IMR-90 (cell line): Measurements from ENCODE around the gene KCNH5. TPM values are rescaled to one million over a fixed set of nuclear protein-coding genes. Genes with fewer than 3 reads are reported as not detected.

Source experiments
- ATAC-seq: fragments of 200-7000 bp; cut with Tn5 transposase; 2 replicates; pipeline ENCODE4 v1.9.1; 2020; ENCODE audit warnings: low read depth, mild to moderate bottlenecking, moderate library complexity
- BruUV-seq: library from RNA; stranded (reverse); fragments of 400-500 nt; replicated peaks from 2 replicates; lab custom pipeline; 2021; lab: Mats Ljungman, UMichigan
- CTCF ChIA-PET: fragments of 300-600 bp; formaldehyde crosslinking; extraction: SDS; loops from one replicate; lab custom pipeline; 2021; ENCODE audit warnings: antibody characterized with exemption; lab: Yijun Ruan, JAX
- POLR2A ChIA-PET: fragments of 300-600 bp; sonication (Branson Sonifier 250); formaldehyde crosslinking; loops from one replicate; lab custom pipeline; 2022; ENCODE audit warnings: antibody characterized with exemption; ENCODE audit not compliant: unreplicated experiment; lab: Charles Lee
- DNase-seq: peaks from one replicate; pipeline ENCODE4 v3.0.0; 2013
- H2AFZ ChIP-seq: replicated peaks from 2 replicates; pipeline ENCODE3; 2013; ENCODE audit warnings: low read length, mild to moderate bottlenecking; ENCODE audit not compliant: poor library complexity
- H2AK5ac ChIP-seq: 2 replicates; pipeline ENCODE4 v1.6.1; 2013; ENCODE audit warnings: low read depth, low read length, inconsistent platforms
- H2AK9ac ChIP-seq: replicated peaks from 2 replicates; pipeline ENCODE3; 2013; ENCODE audit warnings: mild to moderate bottlenecking, low read depth, low read length, moderate library complexity; ENCODE audit not compliant: poor library complexity
- H2BK120ac ChIP-seq: 2 replicates; pipeline ENCODE4 v1.6.1; 2013; ENCODE audit warnings: low read depth, low read length, inconsistent platforms
- H2BK15ac ChIP-seq: 3 replicates; pipeline ENCODE4 v1.6.1; 2013; ENCODE audit warnings: low read depth, low read length, inconsistent platforms
- H2BK20ac ChIP-seq: 2 replicates; pipeline ENCODE4 v1.6.1; 2013; ENCODE audit warnings: low read depth, mild to moderate bottlenecking, inconsistent platforms, low read length, moderate library complexity
- H2BK5ac ChIP-seq: 2 replicates; pipeline ENCODE4 v1.6.1; 2013; ENCODE audit warnings: mild to moderate bottlenecking, low read depth, low read length, inconsistent platforms; ENCODE audit not compliant: poor library complexity, severe bottlenecking
- H3K14ac ChIP-seq: replicated peaks from 2 replicates; pipeline ENCODE4 v1.6.1; 2013; ENCODE audit warnings: low read depth, low read length, inconsistent platforms
- H3K18ac ChIP-seq: 2 replicates; pipeline ENCODE4 v1.6.1; 2013; ENCODE audit warnings: low read depth, low read length, control low read depth
- H3K23ac ChIP-seq: 2 replicates; pipeline ENCODE4 v1.6.1; 2013; ENCODE audit warnings: low read depth, low read length, inconsistent platforms
- H3K27ac ChIP-seq: 2 replicates; pipeline ENCODE4 v1.5.1; 2013; ENCODE audit warnings: mild to moderate bottlenecking, control low read depth, low read length; ENCODE audit not compliant: insufficient read depth
- H3K27me3 ChIP-seq: 2 replicates; pipeline ENCODE4 v1.6.1; 2013; ENCODE audit warnings: low read length; ENCODE audit not compliant: control insufficient read depth, insufficient read depth
- H3K36me3 ChIP-seq: 2 replicates; pipeline ENCODE4 v1.6.1; 2013; ENCODE audit warnings: low read length, mixed read lengths; ENCODE audit not compliant: control insufficient read depth, insufficient read depth
- H3K4ac ChIP-seq: 2 replicates; pipeline ENCODE4 v1.6.1; 2013; ENCODE audit warnings: low read depth, low read length, inconsistent platforms
- H3K4me1 ChIP-seq: 2 replicates; pipeline ENCODE4 v1.6.1; 2013; ENCODE audit warnings: low read length, mixed read lengths; ENCODE audit not compliant: control insufficient read depth, insufficient read depth
- H3K4me2 ChIP-seq: 2 replicates; pipeline ENCODE4 v1.6.1; 2013; ENCODE audit warnings: low read depth, mild to moderate bottlenecking, control low read depth, low read length, moderate library complexity
- H3K4me3 ChIP-seq: 2 replicates; pipeline ENCODE4 v1.5.1; 2013; ENCODE audit warnings: low read depth, mild to moderate bottlenecking, control low read depth, low read length, moderate library complexity; ENCODE audit not compliant: insufficient read depth
- H3K56ac ChIP-seq: 2 replicates; pipeline ENCODE4 v1.6.1; 2013; ENCODE audit warnings: low read length, inconsistent platforms; ENCODE audit not compliant: insufficient read depth; ENCODE audit errors: extremely low read depth
- H3K79me1 ChIP-seq, 2 experiments: 2 replicates each; pipeline ENCODE4 v1.6.1; 2013; ENCODE audit warnings: low read length in 2 of 2, inconsistent platforms in 1 of 2, low read depth in 1 of 2
- H3K9ac ChIP-seq: 2 replicates; pipeline ENCODE4 v1.6.1; 2013; ENCODE audit warnings: low read depth, low read length, control low read depth
- H3K9me1 ChIP-seq: 2 replicates; pipeline ENCODE4 v1.6.1; 2013; ENCODE audit warnings: low read length, inconsistent platforms; ENCODE audit not compliant: insufficient read depth
- H3K9me3 ChIP-seq: 2 replicates; pipeline ENCODE4 v1.6.1; 2013; ENCODE audit warnings: low read length; ENCODE audit not compliant: control insufficient read depth, insufficient read depth
- H4K20me1 ChIP-seq: 2 replicates; pipeline ENCODE4 v1.6.1; 2013; ENCODE audit warnings: low read length, inconsistent platforms; ENCODE audit not compliant: insufficient read depth
- H4K5ac ChIP-seq: 2 replicates; pipeline ENCODE4 v1.6.1; 2013; ENCODE audit warnings: mild to moderate bottlenecking, low read depth, low read length, control low read depth
- H4K8ac ChIP-seq, 2 experiments: 2 replicates each; pipeline ENCODE4 v1.6.1; 2013; ENCODE audit warnings: low read depth in 2 of 2, low read length in 2 of 2, control low read depth in 1 of 2, inconsistent platforms in 1 of 2
- H4K91ac ChIP-seq: 2 replicates; pipeline ENCODE4 v1.6.1; 2013; ENCODE audit warnings: low read depth, low read length, inconsistent platforms; ENCODE audit not compliant: insufficient read depth
- FOS ChIP-seq: fragments of 150-350 bp; IDR thresholded peaks from 2 replicates; pipeline ENCODE4 v1.6.1; 2016; ENCODE audit warnings: low read depth, low read length
- MAFK ChIP-seq: IDR thresholded peaks from 2 replicates; pipeline ENCODE4 v1.6.1; 2012; ENCODE audit warnings: low read depth, low read length, improper control_type of control experiment
- MXI1 ChIP-seq: IDR thresholded peaks from 2 replicates; pipeline ENCODE4 v1.6.1; 2012; ENCODE audit warnings: low read depth, mild to moderate bottlenecking, low read length, moderate library complexity, borderline replicate concordance
- RAD21 ChIP-seq: IDR thresholded peaks from 2 replicates; pipeline ENCODE4 v1.6.1; 2012; ENCODE audit warnings: low read length, improper control_type of control experiment
- RFX5 ChIP-seq: IDR thresholded peaks from 2 replicates; pipeline ENCODE4 v1.8.0; 2012; ENCODE audit warnings: low read depth, mild to moderate bottlenecking, low read length, moderate library complexity
- SMC3 ChIP-seq: fragments of 150-350 bp; IDR thresholded peaks from 2 replicates; pipeline ENCODE4 v1.6.1; 2016; ENCODE audit warnings: low read depth, mild to moderate bottlenecking, antibody characterized with exemption, low read length, moderate library complexity
- WGBS, 2 experiments: methylation state at CpG; one replicate each; pipeline versions ENCODE4 v1.1.5 to v1.1.7; 2013; ENCODE audit warnings: missing lambda C conversion rate in 2 of 2; ENCODE audit not compliant: insufficient read length in 1 of 2; ENCODE audit errors: extremely low coverage in 2 of 2; 5-methylcytosine and 5-hydroxymethylcytosine counted together
- dilution Hi-C: fragments of 300-500 bp; cut with HindIII; formaldehyde crosslinking; loops from one replicate; pipeline ENCODE4 v1.14.3; 2018; ENCODE audit warnings: low sequenced_read_pairs; ENCODE audit not compliant: unreplicated experiment
- in situ Hi-C: fragments of 300-500 bp; cut with MboI; formaldehyde crosslinking; loops from 3 replicates; pipeline ENCODE4 v1.14.3; 2019; ENCODE audit warnings: low sequenced_read_pairs, inconsistent platforms, mixed read lengths
- intact Hi-C: fragments of 100-400 bp; cut with micrococcal nuclease; formaldehyde crosslinking; loops from 2 replicates; pipeline ENCODE4 v1.10.0; 2022
- polyA plus RNA-seq, 3 experiments: library from polyadenylated mRNA; depleted of rRNA; stranded (reverse); fragments of >200 nt; gene quantifications; 2 replicates each; pipeline ENCODE4 v1.2.3, GENCODE V29; 2012; ENCODE audit warnings: low replicate concordance in 1 of 3
- total RNA-seq: library from RNA; depleted of rRNA; stranded (reverse); fragments of >200 nt; gene quantifications from 2 replicates; pipeline ENCODE4 v1.2.3, GENCODE V29; 2012
- TF ChIP-seq, protein P1 (sequence below): conservative IDR thresholded peaks from 2 replicates; pipeline ENCODE4 v1.5.1; 2012; ENCODE audit warnings: mild to moderate bottlenecking, low read depth, low read length, improper control_type of control experiment

Gene KCNH5
- total and polyA plus RNA-seq, 2 of the 4 experiments (the other 2 are of a cell fraction), result under 0.01 to 0.03 TPM

DNA sequence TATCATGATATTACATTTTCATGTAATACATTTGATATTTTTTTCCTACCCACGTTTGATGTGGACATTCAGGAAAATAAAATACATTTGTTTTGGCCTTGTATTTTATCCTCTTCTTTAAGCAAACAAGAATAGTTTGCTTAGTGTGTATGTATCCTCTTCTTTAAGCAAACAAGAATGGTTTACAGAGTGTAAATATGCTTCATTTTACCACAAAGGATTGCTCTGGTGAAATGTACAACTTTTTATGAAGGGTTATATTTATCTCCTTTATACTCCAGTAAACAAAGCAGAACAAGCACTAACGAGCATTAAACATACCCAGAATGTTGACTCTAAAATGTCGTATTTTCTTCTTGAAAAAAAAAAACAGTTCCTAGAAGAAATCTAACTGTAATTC, 244.7 kb downstream of the KCNH5 start:
- H2AFZ ChIP-seq, result no peak overlapping the region

More for the DNA sequence above, 244.7 kb downstream of the KCNH5 start:
- H3K14ac ChIP-seq, result no peak overlapping the region
- H3K4me2 ChIP-seq, result no peak overlapping the region
- CTCF ChIA-PET, result no interaction called here
- POLR2A ChIA-PET, result no interaction called here
- DNase-seq (no peak), ATAC-seq (no peak)
- no peak overlapping the region for H2BK15ac ChIP-seq
- no TSS peak for BruUV-seq
- no peak overlapping the region for H3K18ac ChIP-seq
- no peak overlapping the region for H2BK5ac ChIP-seq
- WGBS, 2 experiments, result no CpG with 5 or more reads among the region's 3 CpGs
- no peaks in the 10 kb centered on the region for H4K20me1 ChIP-seq
- H3K56ac ChIP-seq, result no peak overlapping the region
- no peaks in the 10 kb centered on the region for H3K27me3 ChIP-seq
- no peaks in the 10 kb centered on the region for H3K36me3 ChIP-seq
- no peak overlapping the region for H2BK20ac ChIP-seq
- dilution Hi-C loops (no loop called here), intact Hi-C loops (no loop called here), in situ Hi-C loops (no loop called here)
- no peak overlapping the region for H4K5ac ChIP-seq
- no peaks in the 10 kb centered on the region for H3K9me3 ChIP-seq
- H2BK120ac ChIP-seq, result no peak overlapping the region
- H4K8ac ChIP-seq, result no peak overlapping the region
- no peaks in the 10 kb centered on the region for H3K4me1 ChIP-seq
- H3K23ac ChIP-seq, result no peak overlapping the region
- no peaks in the 10 kb centered on the region for H3K79me1 ChIP-seq
- H2AK5ac ChIP-seq, result no peak overlapping the region
- H2AK9ac ChIP-seq, result no peak overlapping the region
- no peak overlapping the region for H4K91ac ChIP-seq
- no peaks in the 10 kb centered on the region for H3K9me1 ChIP-seq
- no peak overlapping the region for H3K4me3 ChIP-seq
- no peak overlapping the region for H3K4ac ChIP-seq
- TF ChIP-seq SMC3 (no peak), MAFK (no peak), RFX5 (no peak), MXI1 (no peak), RAD21 (no peak), FOS (no peak)
- TF ChIP-seq, protein P1, sequence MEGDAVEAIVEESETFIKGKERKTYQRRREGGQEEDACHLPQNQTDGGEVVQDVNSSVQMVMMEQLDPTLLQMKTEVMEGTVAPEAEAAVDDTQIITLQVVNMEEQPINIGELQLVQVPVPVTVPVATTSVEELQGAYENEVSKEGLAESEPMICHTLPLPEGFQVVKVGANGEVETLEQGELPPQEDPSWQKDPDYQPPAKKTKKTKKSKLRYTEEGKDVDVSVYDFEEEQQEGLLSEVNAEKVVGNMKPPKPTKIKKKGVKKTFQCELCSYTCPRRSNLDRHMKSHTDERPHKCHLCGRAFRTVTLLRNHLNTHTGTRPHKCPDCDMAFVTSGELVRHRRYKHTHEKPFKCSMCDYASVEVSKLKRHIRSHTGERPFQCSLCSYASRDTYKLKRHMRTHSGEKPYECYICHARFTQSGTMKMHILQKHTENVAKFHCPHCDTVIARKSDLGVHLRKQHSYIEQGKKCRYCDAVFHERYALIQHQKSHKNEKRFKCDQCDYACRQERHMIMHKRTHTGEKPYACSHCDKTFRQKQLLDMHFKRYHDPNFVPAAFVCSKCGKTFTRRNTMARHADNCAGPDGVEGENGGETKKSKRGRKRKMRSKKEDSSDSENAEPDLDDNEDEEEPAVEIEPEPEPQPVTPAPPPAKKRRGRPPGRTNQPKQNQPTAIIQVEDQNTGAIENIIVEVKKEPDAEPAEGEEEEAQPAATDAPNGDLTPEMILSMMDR, result no peak
- H3K27ac ChIP-seq, result no peak overlapping the region
- no peak overlapping the region for H3K9ac ChIP-seq
